HFFc6 (cell line): ENCODE measurements around the gene ZNF585A. TPM values are rescaled to one million over a fixed set of nuclear protein-coding genes. Genes with fewer than 3 reads are reported as not detected.
"Not testable (repeated sequence)": the region's sequence is repeated elsewhere in the genome, so short reads cannot be mapped to it uniquely, and the experiment has no call there.

ENCODE experiments used
- DNase-seq: peaks from one replicate; pipeline ENCODE4 v3.0.0-alpha.2; 2018
- H3K27ac Mint-ChIP-seq: 2 replicates; pipeline ENCODE4 v1.8.0; 2020; ENCODE audit warnings: mild to moderate bottlenecking, mixed read lengths
- H3K27me3 Mint-ChIP-seq: 2 replicates; pipeline ENCODE4 v1.8.0; 2021; ENCODE audit warnings: mild to moderate bottlenecking, moderate library complexity, mixed read lengths; ENCODE audit not compliant: insufficient read depth
- H3K36me3 Mint-ChIP-seq: 2 replicates; pipeline ENCODE4 v1.8.0; 2021; ENCODE audit warnings: low read depth, mixed read lengths
- H3K4me1 Mint-ChIP-seq: 2 replicates; pipeline ENCODE4 v1.8.0; 2020; ENCODE audit warnings: low read depth, mixed read lengths
- H3K4me3 Mint-ChIP-seq: 2 replicates; pipeline ENCODE4 v1.8.0; 2020; ENCODE audit warnings: mild to moderate bottlenecking, moderate library complexity, mixed read lengths
- H3K9me3 Mint-ChIP-seq: 2 replicates; pipeline ENCODE4 v1.8.0; 2020; ENCODE audit warnings: mild to moderate bottlenecking, mixed read lengths
- CTCF ChIP-seq: fragments of 200-600 bp; sonication (generic); IDR thresholded peaks from 2 replicates; pipeline ENCODE4 v1.5.0; 2021; ENCODE audit warnings: antibody characterized with exemption, mild to moderate bottlenecking
- total RNA-seq, 6 experiments: library from RNA; stranded (reverse); fragmentation: NEBNext Ultra II Directional; extraction: Animal tissue kit (Norgen Biotek cat#: 25700); gene quantifications; 2 replicates in 1 of 6; 3 replicates in 5 of 6; pipeline ENCODE4 v1.2.3, GENCODE V29; 2021

ZNF585A gene
- total RNA-seq, 6 experiments from 2014 or later, result 9.0 to 12.8 (median 10.1) TPM

- Mint-ChIP-seq H3K27ac (no peak overlapping the region), H3K27me3 (peaks cover 3% of the 10 kb centered on the region; the same call in 1 of the 2 replicates), H3K4me3 (no peak overlapping the region), H3K9me3 (peaks cover 86% of the 10 kb centered on the region), H3K36me3 (peaks cover 61% of the 10 kb centered on the region), H3K4me1 (no peaks in the 10 kb centered on the region)
- TF ChIP-seq CTCF, result no peak
- no peak for DNase-seq
These were observed 24.3 kb downstream of the ZNF585A start for GRCh38 chr19:37148214-37148613.

GRCh38 chr19:37136111-37136510 is 36.4 kb downstream of the ZNF585A start:
- no peak overlapping the region for H3K4me3 Mint-ChIP-seq
- no peak for DNase-seq
- H3K9me3 Mint-ChIP-seq, result peaks cover 91% of the 10 kb centered on the region

GRCh38 chr19:37128821-37129177 is 43.7 kb downstream of the ZNF585A start:
- peaks cover 99% of the 10 kb centered on the region for H3K9me3 Mint-ChIP-seq
- H3K4me1 Mint-ChIP-seq, result no peaks in the 10 kb centered on the region
- no peaks in the 10 kb centered on the region; the same call in 1 of the 2 replicates for H3K27me3 Mint-ChIP-seq
- no peak overlapping the region for H3K27ac Mint-ChIP-seq
- H3K4me3 Mint-ChIP-seq, result no peak overlapping the region
- peaks cover 96% of the 10 kb centered on the region for H3K36me3 Mint-ChIP-seq
- no peak for DNase-seq
- TF ChIP-seq CTCF, result no peak

More at GRCh38 chr19:37136111-37136510, 36.4 kb downstream of the ZNF585A start:
- H3K4me1 Mint-ChIP-seq, result no peaks in the 10 kb centered on the region
- peaks cover 3% of the 10 kb centered on the region; the same call in 1 of the 2 replicates for H3K27me3 Mint-ChIP-seq
- H3K27ac Mint-ChIP-seq, result no peak overlapping the region
- peaks cover 56% of the 10 kb centered on the region for H3K36me3 Mint-ChIP-seq
- no peak for TF ChIP-seq CTCF

GRCh38 chr19:37127999-37128820 is 44.3 kb downstream of the ZNF585A start:
- Mint-ChIP-seq H3K27me3 (no peaks in the 10 kb centered on the region; the same call in 1 of the 2 replicates), H3K4me1 (no peaks in the 10 kb centered on the region), H3K4me3 (no peak overlapping the region), H3K27ac (no peak overlapping the region), H3K9me3 (peaks cover 99% of the 10 kb centered on the region), H3K36me3 (peaks cover 91% of the 10 kb centered on the region)
- TF ChIP-seq CTCF, result no peak
- DNase-seq, result no peak

GRCh38 chr19:37122093-37122492 is 50.4 kb downstream of the ZNF585A start:
- not testable (repeated sequence) for H3K4me1 Mint-ChIP-seq, H3K27ac Mint-ChIP-seq, DNase-seq, H3K27me3 Mint-ChIP-seq, H3K4me3 Mint-ChIP-seq
- peaks cover 47% of the 10 kb centered on the region for H3K36me3 Mint-ChIP-seq
- H3K9me3 Mint-ChIP-seq, result peaks cover 80% of the 10 kb centered on the region

GRCh38 chr19:37114001-37114400 is 58.5 kb downstream of the ZNF585A start:
- peak; percentile 57 for TF ChIP-seq CTCF
- no peak overlapping the region for H3K27ac Mint-ChIP-seq
- peaks cover 75% of the 10 kb centered on the region for H3K36me3 Mint-ChIP-seq
- peaks cover 1% of the 10 kb centered on the region for H3K27me3 Mint-ChIP-seq
- H3K4me1 Mint-ChIP-seq, result no peaks in the 10 kb centered on the region
- peaks cover 95% of the 10 kb centered on the region for H3K9me3 Mint-ChIP-seq
- DNase-seq, result no peak
- H3K4me3 Mint-ChIP-seq, result no peak overlapping the region
